K562 (cell line): ENCODE data around the gene PPM1G. TPM values are rescaled to one million over a fixed set of nuclear protein-coding genes. Genes with fewer than 3 reads are reported as not detected.
A peak's percentile ranks its signal among the peaks of the same experiment; 100 is the strongest.

ENCODE experiments used
- E2F6 ChIP-seq, 2 experiments: IDR thresholded peaks; 2 replicates each; pipeline ENCODE4 v1.6.1; 2011; ENCODE audit warnings: borderline replicate concordance in 1 of 2, control low read depth in 1 of 2, low read depth in 1 of 2, low read length in 1 of 2, mild to moderate bottlenecking in 1 of 2, mixed read lengths in 1 of 2, moderate library complexity in 1 of 2; ENCODE audit not compliant: insufficient read depth in 1 of 2, insufficient read length in 1 of 2, poor library complexity in 1 of 2, severe bottlenecking in 1 of 2; ENCODE audit errors: extremely low read depth in 1 of 2
- FOXJ2 ChIP-seq: fragments of 200-800 bp; sonication (Bioruptor generic); IDR thresholded peaks from 2 replicates; pipeline ENCODE4 v1.6.1; 2016; ENCODE audit warnings: missing genetic modification characterization, missing compliant biosample characterization
- GTF2B ChIP-seq: IDR thresholded peaks from 2 replicates; pipeline ENCODE4 v1.6.1; 2011; ENCODE audit not compliant: insufficient read length; ENCODE audit errors: extremely low read depth
- HDAC2 ChIP-seq: fragments of 450-650 bp; IDR thresholded peaks from 2 replicates; pipeline ENCODE4 v1.6.1; 2016; ENCODE audit warnings: mild to moderate bottlenecking
- KLF16 ChIP-seq: IDR thresholded peaks from 2 replicates; pipeline ENCODE4 v1.6.1; 2016; ENCODE audit warnings: antibody characterized with exemption
- NKRF ChIP-seq: fragments of 450-650 bp; IDR thresholded peaks from 2 replicates; pipeline ENCODE4 v1.6.1; 2016; ENCODE audit warnings: borderline replicate concordance
- SIN3A ChIP-seq, 2 experiments: fragments of 150-350 bp in 1 of 2; IDR thresholded peaks; 2 replicates each; pipeline ENCODE4 v1.6.1; 2011 to 2016; ENCODE audit warnings: borderline replicate concordance in 2 of 2, low read depth in 2 of 2, low read length in 2 of 2, mild to moderate bottlenecking in 2 of 2, moderate library complexity in 2 of 2; ENCODE audit not compliant: control insufficient read depth in 1 of 2
- SP1 ChIP-seq: sonication (generic); formaldehyde crosslinking; IDR thresholded peaks from 2 replicates; pipeline ENCODE4 v1.8.1; 2022; ENCODE audit warnings: mild to moderate bottlenecking, missing genetic modification reagents
- TSHZ1 ChIP-seq: fragments of 250-450 bp; sonication (Bioruptor Pico); IDR thresholded peaks from 2 replicates; pipeline ENCODE4 v1.4.0; 2020; ENCODE audit warnings: mild to moderate bottlenecking, moderate library complexity
- ZHX1 ChIP-seq: fragments of 150-350 bp; conservative IDR thresholded peaks from 2 replicates; pipeline ENCODE4 v1.6.1; 2014; ENCODE audit warnings: low read length
- polyA plus RNA-seq, 8 experiments: library from polyadenylated mRNA; depleted of rRNA in 4 of 8; stranded (reverse) in 5 of 8; unstranded in 3 of 8; fragments of >200 nt; fragmentation: Nextera tagmentation in 2 of 8; fragmentation: Illumina TruSeq in 1 of 8; extraction: Ambion mirVana in 2 of 8; extraction: Trizol in 1 of 8; gene quantifications; 2 replicates each; pipeline versions ENCODE4 v1.2.1 to v1.2.3, GENCODE V29; 2011 to 2014; ENCODE audit warnings: inconsistent platforms in 1 of 8, missing spikeins in 1 of 8
- total RNA-seq, 7 experiments: library from RNA; depleted of rRNA in 6 of 7; stranded (reverse); fragments of >200 nt in 6 of 7; fragmentation: Illumina TruSeq in 2 of 7; extraction: Trizol in 2 of 7; gene quantifications; 2 replicates each; pipeline versions ENCODE4 v1.2.1 to v1.2.3, GENCODE V29; 2011 to 2021; ENCODE audit warnings: low replicate concordance in 1 of 7
- TF ChIP-seq, protein P1 (sequence below): IDR thresholded peaks from 3 replicates; pipeline ENCODE4 v1.6.1; 2011; ENCODE audit warnings: borderline replicate concordance, mild to moderate bottlenecking; ENCODE audit not compliant: insufficient read length, insufficient read depth

The PPM1G gene
- total and polyA plus RNA-seq, 9 of the 15 experiments (the other 6 are each of a cell fraction or from before 2014, with no cell fraction given), result 61.7 to 230 (median 153) TPM

DNA sequence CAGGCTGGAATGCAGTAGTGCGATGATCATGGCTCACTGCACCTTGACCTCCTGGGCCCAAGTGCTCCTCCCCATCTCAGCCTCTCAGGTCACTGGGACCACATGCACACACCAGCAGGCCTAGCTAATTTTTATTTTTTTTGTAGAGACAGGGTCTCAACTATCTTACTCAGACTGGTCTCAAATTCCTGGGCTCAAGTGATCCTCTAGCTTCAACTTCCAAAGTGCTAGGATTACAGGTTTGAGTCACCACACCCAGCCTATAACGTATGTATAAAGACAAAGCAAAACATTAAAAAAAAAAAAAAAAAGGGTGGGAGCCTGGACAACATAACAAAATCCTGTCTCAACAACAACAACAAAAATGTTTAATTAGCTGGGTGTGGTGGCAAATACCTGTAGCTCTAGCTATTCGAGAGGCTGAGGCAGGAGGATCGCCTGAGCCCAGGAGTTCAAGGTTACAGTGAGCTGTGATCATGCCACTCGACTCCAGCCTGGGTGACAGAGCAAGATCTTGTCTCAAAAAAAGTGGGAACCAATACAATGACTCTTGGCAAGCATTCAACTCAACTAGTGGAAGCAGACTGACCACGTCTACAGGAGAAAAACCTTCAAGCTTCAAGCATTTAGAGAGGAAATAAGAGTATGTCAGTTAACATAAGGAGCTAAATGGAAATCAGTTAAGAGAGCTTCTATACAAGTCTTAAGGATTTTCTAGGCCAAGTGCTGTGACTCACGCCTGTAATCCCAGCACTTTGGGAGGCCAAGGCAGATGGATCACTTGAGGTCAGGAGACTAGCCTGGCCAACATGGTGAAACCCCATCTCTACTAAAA is 55.4 kb downstream of the PPM1G start (continued):
- TF ChIP-seq GTF2B (no peak), HDAC2 (peak; percentile 66; the same call in 1 of the 2 replicates), E2F6 (IDR thresholded peaks at IDR 0.05; ENCODE audit: borderline replicate concordance in 1 of 2, extremely low read depth in 1 of 2, insufficient read depth in 1 of 2, insufficient read length in 1 of 2, low read depth in 1 of 2, low read length in 1 of 2, poor library complexity in 1 of 2, severe bottlenecking in 1 of 2) (peak in 1 of 2 experiments; percentile 30), TSHZ1 (no peak), SP1 (CRISPR knock-in tag) (no peak), KLF16 (no peak), NKRF (no peak), ZHX1 (no peak), SIN3A (IDR thresholded peaks at IDR 0.05; ENCODE audit: borderline replicate concordance in 2 of 2, control insufficient read depth in 1 of 2, low read depth in 2 of 2, low read length in 2 of 2) (no peak), FOXJ2 (tag) (peak; percentile 55; the same call in 1 of the 2 replicates)
- TF ChIP-seq, protein P1, sequence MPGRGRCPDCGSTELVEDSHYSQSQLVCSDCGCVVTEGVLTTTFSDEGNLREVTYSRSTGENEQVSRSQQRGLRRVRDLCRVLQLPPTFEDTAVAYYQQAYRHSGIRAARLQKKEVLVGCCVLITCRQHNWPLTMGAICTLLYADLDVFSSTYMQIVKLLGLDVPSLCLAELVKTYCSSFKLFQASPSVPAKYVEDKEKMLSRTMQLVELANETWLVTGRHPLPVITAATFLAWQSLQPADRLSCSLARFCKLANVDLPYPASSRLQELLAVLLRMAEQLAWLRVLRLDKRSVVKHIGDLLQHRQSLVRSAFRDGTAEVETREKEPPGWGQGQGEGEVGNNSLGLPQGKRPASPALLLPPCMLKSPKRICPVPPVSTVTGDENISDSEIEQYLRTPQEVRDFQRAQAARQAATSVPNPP, result no peak
